Mesendoderm (in vitro differentiated cells): ENCODE data around the gene HDAC10.

Experiments used
- DNase-seq: peaks from one replicate; pipeline ENCODE4 v3.0.0; 2013
- H2AK5ac ChIP-seq: 2 replicates; pipeline ENCODE4 v1.6.1; 2013; ENCODE audit warnings: low read length, inconsistent platforms
- H2BK120ac ChIP-seq: 2 replicates; pipeline ENCODE4 v1.6.1; 2013; ENCODE audit warnings: low read depth, mild to moderate bottlenecking, low read length, moderate library complexity, mixed read lengths
- H2BK15ac ChIP-seq: replicated peaks from 2 replicates; pipeline ENCODE4 v1.6.1; 2013; ENCODE audit warnings: low read depth, mild to moderate bottlenecking, moderate library complexity
- H2BK5ac ChIP-seq: 2 replicates; pipeline ENCODE4 v1.6.1; 2013; ENCODE audit warnings: low read length, inconsistent platforms
- H3K18ac ChIP-seq: 2 replicates; pipeline ENCODE4 v1.6.1; 2013; ENCODE audit warnings: mild to moderate bottlenecking, low read length, mixed read lengths
- H3K23ac ChIP-seq: one replicate; pipeline ENCODE4 v1.6.1; 2013; ENCODE audit warnings: low read length
- H3K27ac ChIP-seq: 2 replicates; pipeline ENCODE4 v1.5.1; 2013; ENCODE audit warnings: low read depth, mild to moderate bottlenecking, inconsistent platforms, low read length, moderate library complexity
- H3K27me3 ChIP-seq: 2 replicates; pipeline ENCODE4 v1.6.1; 2013; ENCODE audit warnings: low read length, control low read depth, mild to moderate bottlenecking, inconsistent platforms; ENCODE audit not compliant: insufficient read depth, poor library complexity
- H3K36me3 ChIP-seq: 2 replicates; pipeline ENCODE4 v1.6.1; 2013; ENCODE audit warnings: low read length, inconsistent platforms; ENCODE audit not compliant: control insufficient read depth, insufficient read depth
- H3K4ac ChIP-seq: one replicate; pipeline ENCODE4 v1.6.1; 2013; ENCODE audit warnings: low read depth, mild to moderate bottlenecking, low read length, moderate library complexity
- H3K4me1 ChIP-seq: 2 replicates; pipeline ENCODE4 v1.6.1; 2013; ENCODE audit warnings: low read depth, low read length, inconsistent platforms; ENCODE audit not compliant: control insufficient read depth
- H3K4me2 ChIP-seq: 2 replicates; pipeline ENCODE4 v1.6.1; 2013; ENCODE audit warnings: low read length
- H3K4me3 ChIP-seq: 2 replicates; pipeline ENCODE4 v1.5.1; 2013; ENCODE audit warnings: mild to moderate bottlenecking, low read length
- H3K56ac ChIP-seq: one replicate; pipeline ENCODE4 v1.6.1; 2013; ENCODE audit warnings: low read length
- H3K79me1 ChIP-seq: 2 replicates; pipeline ENCODE4 v1.6.1; 2013; ENCODE audit warnings: low read length, inconsistent platforms
- H3K79me2 ChIP-seq: 2 replicates; pipeline ENCODE4 v1.6.1; 2013; ENCODE audit warnings: mild to moderate bottlenecking, low read length; ENCODE audit not compliant: control insufficient read depth, insufficient read depth
- H3K9ac ChIP-seq: 2 replicates; pipeline ENCODE4 v1.6.1; 2013; ENCODE audit warnings: low read length, inconsistent platforms
- H4K5ac ChIP-seq: one replicate; pipeline ENCODE4 v1.6.1; 2013; ENCODE audit warnings: low read length
- H4K8ac ChIP-seq: one replicate; pipeline ENCODE4 v1.6.1; 2013; ENCODE audit warnings: low read depth, mild to moderate bottlenecking, control low read depth, low read length, moderate library complexity
- whole genome bisulfite sequencing: extraction: QIAGEN DNeasy Blood & Tissue Kit; methylation state at CpG from one replicate; pipeline ENCODE4 v1.1.7; 2013; ENCODE audit warnings: low lambda C conversion rate, missing lambda C conversion rate; ENCODE audit not compliant: insufficient coverage; ENCODE audit errors: extremely low coverage; 5-methylcytosine and 5-hydroxymethylcytosine counted together

The HDAC10 gene

GRCh38 chr22:50285568-50286229, 34.6 kb upstream of the HDAC10 start:
- H2BK15ac ChIP-seq: no peak overlapping the region
- peaks cover 3% of the 10 kb centered on the region for H3K79me1 ChIP-seq
- no peak overlapping the region for H4K8ac ChIP-seq
- H3K4me3 ChIP-seq: no peak overlapping the region
- H3K56ac ChIP-seq: no peak overlapping the region
- no peak overlapping the region for H2BK120ac ChIP-seq
- H3K9ac ChIP-seq: no peak overlapping the region
- H3K4me1 ChIP-seq: no peaks in the 10 kb centered on the region
- no peak for DNase-seq
- no peaks in the 10 kb centered on the region for H3K27me3 ChIP-seq
- no peak overlapping the region for H4K5ac ChIP-seq
- H3K4ac ChIP-seq: no peak overlapping the region
- no peak overlapping the region for H3K4me2 ChIP-seq
- no peak overlapping the region for H2BK5ac ChIP-seq
- H3K36me3 ChIP-seq: peaks cover 4% of the 10 kb centered on the region
- H3K27ac ChIP-seq: no peak overlapping the region
- H3K23ac ChIP-seq: no peak overlapping the region
- H3K18ac ChIP-seq: no peak overlapping the region
- no CpG with 5 or more reads among the region's 34 CpGs for WGBS
- H2AK5ac ChIP-seq: no peak overlapping the region
- no peaks in the 10 kb centered on the region for H3K79me2 ChIP-seq

DNA sequence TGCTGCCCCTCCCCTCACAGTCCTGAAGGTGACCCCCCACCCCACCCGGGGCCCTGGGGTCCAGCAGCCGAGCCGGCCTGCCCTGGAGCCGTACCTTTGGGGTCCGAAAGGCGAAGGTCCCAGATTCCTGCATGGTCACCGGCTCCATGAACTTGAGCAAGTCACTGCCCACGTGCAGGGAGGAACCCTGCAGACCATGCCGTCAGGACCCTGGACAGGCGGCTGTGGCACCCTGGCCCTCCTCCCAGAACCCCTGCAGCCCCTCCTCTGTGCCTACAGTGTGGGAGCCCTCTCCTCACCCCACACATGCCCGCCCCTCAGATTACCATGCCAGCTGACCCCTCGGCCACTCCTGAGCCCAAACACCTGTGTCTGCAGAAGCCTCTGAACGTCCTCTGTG, 33.4 kb upstream of the HDAC10 start:
- no peak overlapping the region for H2BK5ac ChIP-seq
- no CpG with 5 or more reads among the region's 13 CpGs for WGBS
- no peak overlapping the region for H2BK120ac ChIP-seq
- no peak overlapping the region for H3K9ac ChIP-seq
- no peak overlapping the region for H3K56ac ChIP-seq
- H2AK5ac ChIP-seq: no peak overlapping the region
- no peak for DNase-seq
- H2BK15ac ChIP-seq: no peak overlapping the region
- no peak overlapping the region for H3K4me2 ChIP-seq
- no peak overlapping the region for H3K4me3 ChIP-seq
- no peaks in the 10 kb centered on the region for H3K4me1 ChIP-seq
- H3K79me1 ChIP-seq: no peaks in the 10 kb centered on the region
- H3K4ac ChIP-seq: no peak overlapping the region
- no peak overlapping the region for H3K23ac ChIP-seq
- no peak overlapping the region for H3K27ac ChIP-seq
- no peaks in the 10 kb centered on the region for H3K79me2 ChIP-seq
- H3K36me3 ChIP-seq: peaks cover 3% of the 10 kb centered on the region
- H4K5ac ChIP-seq: no peak overlapping the region
- no peak overlapping the region for H4K8ac ChIP-seq
- no peaks in the 10 kb centered on the region for H3K27me3 ChIP-seq
- H3K18ac ChIP-seq: no peak overlapping the region

- Histone ChIP-seq H3K4me3 (no peak overlapping the region), H3K56ac (no peak overlapping the region), H2BK120ac (no peak overlapping the region), H3K27me3 (no peaks in the 10 kb centered on the region), H4K5ac (no peak overlapping the region), H3K9ac (no peak overlapping the region), H3K27ac (no peak overlapping the region), H3K23ac (no peak overlapping the region), H2BK5ac (no peak overlapping the region), H2BK15ac (no peak overlapping the region), H3K36me3 (peaks cover 3% of the 10 kb centered on the region), H3K4me1 (no peaks in the 10 kb centered on the region), H3K79me2 (no peaks in the 10 kb centered on the region), H3K18ac (no peak overlapping the region), H3K4ac (no peak overlapping the region), H3K79me1 (no peaks in the 10 kb centered on the region), H4K8ac (no peak overlapping the region), H2AK5ac (no peak overlapping the region), H3K4me2 (no peak overlapping the region)
- no CpG with 5 or more reads among the region's 30 CpGs for WGBS
- DNase-seq: no peak
Measured at GRCh38 chr22:50283821-50284220, 32.8 kb upstream of the HDAC10 start.

- H3K27ac ChIP-seq: no peak overlapping the region
- no peak overlapping the region for H3K4ac ChIP-seq
- no peak overlapping the region for H2BK5ac ChIP-seq
- no peak overlapping the region for H3K18ac ChIP-seq
- H3K36me3 ChIP-seq: peaks cover 5% of the 10 kb centered on the region
- no peak overlapping the region for H3K56ac ChIP-seq
- no peak overlapping the region for H2BK15ac ChIP-seq
- H3K9ac ChIP-seq: no peak overlapping the region
- H3K27me3 ChIP-seq: no peaks in the 10 kb centered on the region
- no peaks in the 10 kb centered on the region for H3K4me1 ChIP-seq
- WGBS: no CpG with 5 or more reads among the region's 45 CpGs
- H2BK120ac ChIP-seq: no peak overlapping the region
- peak; percentile 77 for DNase-seq
- no peaks in the 10 kb centered on the region for H3K79me2 ChIP-seq
- H3K4me3 ChIP-seq: no peak overlapping the region
- no peak overlapping the region for H3K23ac ChIP-seq
- no peak overlapping the region for H4K8ac ChIP-seq
- H3K79me1 ChIP-seq: no peaks in the 10 kb centered on the region
- no peak overlapping the region for H4K5ac ChIP-seq
- H2AK5ac ChIP-seq: no peak overlapping the region
- no peak overlapping the region for H3K4me2 ChIP-seq
Measured at GRCh38 chr22:50282361-50283155, 31.5 kb upstream of the HDAC10 start.

DNA sequence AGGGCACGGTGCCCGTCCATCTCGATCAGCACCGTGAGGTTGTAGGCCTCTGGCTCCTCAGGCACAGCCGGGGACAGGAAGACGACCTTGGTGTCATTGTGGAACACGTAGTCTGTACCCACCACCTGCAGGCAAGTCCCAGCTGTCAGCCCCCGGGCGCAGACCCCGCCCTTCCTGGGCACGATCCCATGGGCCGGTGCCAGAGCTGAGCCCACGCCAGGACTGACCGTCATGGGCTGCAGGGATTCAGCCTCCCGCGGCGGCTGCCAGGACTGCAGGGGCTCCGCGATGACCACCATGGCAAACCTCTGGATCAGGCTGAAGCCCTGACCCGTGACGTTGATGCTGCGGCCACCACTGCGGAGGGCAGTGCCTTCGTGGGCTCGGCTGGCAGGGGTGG, 30.9 kb upstream of the HDAC10 start:
- H3K79me2 ChIP-seq: no peaks in the 10 kb centered on the region
- WGBS: no CpG with 5 or more reads among the region's 25 CpGs
- H3K4me1 ChIP-seq: no peaks in the 10 kb centered on the region
- no peak for DNase-seq
- no peak overlapping the region for H4K5ac ChIP-seq
- no peak overlapping the region for H3K4me3 ChIP-seq
- H3K4me2 ChIP-seq: no peak overlapping the region
- H3K4ac ChIP-seq: no peak overlapping the region
- no peak overlapping the region for H2AK5ac ChIP-seq
- H3K9ac ChIP-seq: no peak overlapping the region
- H3K27me3 ChIP-seq: no peaks in the 10 kb centered on the region
- no peak overlapping the region for H3K18ac ChIP-seq
- no peak overlapping the region for H3K27ac ChIP-seq
- H3K23ac ChIP-seq: no peak overlapping the region
- H2BK5ac ChIP-seq: no peak overlapping the region
- no peak overlapping the region for H4K8ac ChIP-seq
- H2BK120ac ChIP-seq: no peak overlapping the region
- no peaks in the 10 kb centered on the region for H3K79me1 ChIP-seq
- H3K56ac ChIP-seq: no peak overlapping the region
- H2BK15ac ChIP-seq: no peak overlapping the region
- peaks cover 6% of the 10 kb centered on the region for H3K36me3 ChIP-seq
